ENCODE results near the gene SATB2. TPM values are rescaled to one million over a fixed set of nuclear protein-coding genes. Genes with fewer than 3 reads are reported as not detected.

Gene SATB2
- total RNA-seq, 2 experiments from 2014 or later: 0.14 TPM; not detected in 1

- no peak overlapping the region for H3K27ac Mint-ChIP-seq
- H3K27me3 Mint-ChIP-seq: peaks cover 22% of the 10 kb centered on the region
- H3K36me3 Mint-ChIP-seq (ENCODE audit: low read depth): no peaks in the 10 kb centered on the region
- H3K4me1 Mint-ChIP-seq (ENCODE audit: low read depth): no peaks in the 10 kb centered on the region
- no peaks in the 10 kb centered on the region for H3K9me3 Mint-ChIP-seq
- ATAC-seq (no peak), DNase-seq (no peak)
- POLR2A ChIA-PET: no interaction called here
- no peak for TF ChIP-seq CTCF (IDR thresholded peaks at IDR 0.05)
- CTCF ChIA-PET: no interaction called here
- intact Hi-C loops (cut with micrococcal nuclease): no loop called here
- H3K4me3 Mint-ChIP-seq: no peak overlapping the region
Measured at GRCh38 chr2:199443589-199444130, 14.1 kb downstream of the SATB2 start.

GRCh38 chr2:199442173-199442572 is 15.6 kb downstream of the SATB2 start:
- Mint-ChIP-seq H3K4me1 (ENCODE audit: low read depth) (no peaks in the 10 kb centered on the region), H3K27me3 (peaks cover 19% of the 10 kb centered on the region), H3K4me3 (no peak overlapping the region), H3K9me3 (no peaks in the 10 kb centered on the region), H3K27ac (no peak overlapping the region), H3K36me3 (ENCODE audit: low read depth) (no peaks in the 10 kb centered on the region)
- intact Hi-C loops (cut with micrococcal nuclease): no loop called here
- TF ChIP-seq CTCF (IDR thresholded peaks at IDR 0.05): no peak
- POLR2A ChIA-PET: no interaction called here
- DNase-seq (no peak), ATAC-seq (no peak)
- CTCF ChIA-PET: no interaction called here

- ATAC-seq (no peak), DNase-seq (no peak)
- Mint-ChIP-seq H3K36me3 (ENCODE audit: low read depth) (no peaks in the 10 kb centered on the region), H3K27me3 (peaks cover 14% of the 10 kb centered on the region), H3K4me3 (no peak overlapping the region), H3K4me1 (ENCODE audit: low read depth) (no peaks in the 10 kb centered on the region), H3K9me3 (no peaks in the 10 kb centered on the region), H3K27ac (no peak overlapping the region)
- ChIA-PET POLR2A (no interaction called here), CTCF (no interaction called here)
- intact Hi-C loops (cut with micrococcal nuclease): no loop called here
- TF ChIP-seq CTCF (IDR thresholded peaks at IDR 0.05): no peak
Measured at GRCh38 chr2:199441759-199442158, 16.0 kb downstream of the SATB2 start.

- intact Hi-C loops (cut with micrococcal nuclease): no loop called here
- POLR2A ChIA-PET: no interaction called here
- H3K27me3 Mint-ChIP-seq: peaks cover 12% of the 10 kb centered on the region
- no peak overlapping the region for H3K4me3 Mint-ChIP-seq
- H3K36me3 Mint-ChIP-seq (ENCODE audit: low read depth): no peaks in the 10 kb centered on the region
- TF ChIP-seq CTCF (IDR thresholded peaks at IDR 0.05): no peak
- ATAC-seq (no peak), DNase-seq (no peak)
- H3K4me1 Mint-ChIP-seq (ENCODE audit: low read depth): no peaks in the 10 kb centered on the region
- H3K9me3 Mint-ChIP-seq: no peaks in the 10 kb centered on the region
- no peak overlapping the region for H3K27ac Mint-ChIP-seq
- CTCF ChIA-PET: interaction anchor here (0.7 kb wide), 1 partner anchor 366 kb away, joined by 3 read pairs; no protein-coding TSS in a partner anchor
Measured at GRCh38 chr2:199440118-199440517, 17.6 kb downstream of the SATB2 start.

- CTCF ChIA-PET: interaction anchor here (0.7 to 1.8 kb wide), 2 partner anchors 49 to 366 kb away, joined by 3 to 5 read pairs; no protein-coding TSS in a partner anchor
- no peaks in the 10 kb centered on the region for H3K36me3 Mint-ChIP-seq (ENCODE audit: low read depth)
- intact Hi-C loops (cut with micrococcal nuclease): no loop called here
- no peak overlapping the region for H3K27ac Mint-ChIP-seq
- no peaks in the 10 kb centered on the region for H3K9me3 Mint-ChIP-seq
- POLR2A ChIA-PET: no interaction called here
- DNase-seq: no peak
- no peak for ATAC-seq
- TF ChIP-seq CTCF (IDR thresholded peaks at IDR 0.05): no peak
- no peak overlapping the region for H3K4me3 Mint-ChIP-seq
- peaks cover 10% of the 10 kb centered on the region for H3K27me3 Mint-ChIP-seq
- H3K4me1 Mint-ChIP-seq (ENCODE audit: low read depth): no peaks in the 10 kb centered on the region
Measured at GRCh38 chr2:199439542-199439941, 18.2 kb downstream of the SATB2 start.

Data from activated CD8-positive, alpha-beta T cell treated with anti-CD3 and anti-CD28 coated beads for 36 hours (primary cell).